Right lobe of liver (tissue), 6 donors: Measurements from ENCODE around the gene SCLT1. TPM values are rescaled to one million over a fixed set of nuclear protein-coding genes. Genes with fewer than 3 reads are reported as not detected.

Source experiments
- ATAC-seq, 4 donors: fragments of 200-7000 bp; cut with Tn5 transposase; one replicate each; pipeline ENCODE4 v1.9.1; 2020; ENCODE audit warnings: mild to moderate bottlenecking in 4 of 4, moderate library complexity in 4 of 4
- DNase-seq, 3 donors: peaks; one replicate each; pipeline ENCODE4 v3.0.0-alpha.2; 2020
- H3K27ac ChIP-seq, 3 donors: fragments of 200-600 bp; one replicate each; pipeline ENCODE4 v1.8.0; 2022
- H3K27me3 ChIP-seq, 2 donors: fragments of 200-600 bp; one replicate each; pipeline ENCODE4 v1.8.0; 2022
- H3K36me3 ChIP-seq, 4 donors: fragments of 200-600 bp; sonication (generic) in 1 of 4; one replicate each; pipeline versions ENCODE4 v1.5.1 to v1.8.0; 2017 to 2022; ENCODE audit warnings: control low read depth in 1 of 4
- H3K4me1 ChIP-seq, 4 donors: fragments of 200-600 bp; sonication (generic) in 1 of 4; one replicate each; pipeline versions ENCODE4 v1.5.1 to v1.8.0; 2017 to 2022; ENCODE audit warnings: control low read depth in 1 of 4
- H3K4me3 ChIP-seq, 3 donors: fragments of 200-600 bp; one replicate each; pipeline ENCODE4 v1.8.0; 2022
- H3K9me3 ChIP-seq, 4 donors: fragments of 200-600 bp; sonication (generic) in 1 of 4; one replicate each; pipeline versions ENCODE4 v1.5.1 to v1.8.0; 2017 to 2022; ENCODE audit warnings: control low read depth in 1 of 4
- CTCF ChIP-seq, 4 donors: fragments of 200-600 bp in 3 of 4; fragments of 450-650 bp in 1 of 4; IDR thresholded peaks; one replicate each; pipeline versions ENCODE4 v1.5.1 to v1.8.0; 2016 to 2022; ENCODE audit warnings: antibody characterized with exemption in 4 of 4, mild to moderate bottlenecking in 2 of 4
- POLR2A ChIP-seq: fragments of 450-650 bp; IDR thresholded peaks from one replicate; pipeline ENCODE4 v1.6.1; 2017; ENCODE audit warnings: antibody characterized with exemption, mild to moderate bottlenecking
- WGBS: methylation state at CpG from one replicate; pipeline ENCODE4 v1.1.6; 2018; ENCODE audit warnings: low coverage, low lambda C conversion rate; ENCODE audit not compliant: insufficient coverage; ENCODE audit errors: missing lambda C conversion rate; 5-methylcytosine and 5-hydroxymethylcytosine counted together
- intact Hi-C, 2 donors: fragments of 100-400 bp; cut with DNase I; formaldehyde crosslinking; loops; one replicate each; pipeline versions ENCODE4 v1.11.2 to v1.14.1; 2022
- total RNA-seq, 6 experiments: library from RNA; depleted of rRNA in 2 of 6; stranded (reverse); fragments of >200 nt in 2 of 6; fragmentation: NEBNext Ultra II Directional in 3 of 6; extraction: Animal tissue kit (Norgen Biotek cat#: 25700) in 3 of 6; gene quantifications; one replicate each; pipeline versions ENCODE4 v1.1.0 to v1.2.4, GENCODE V29; 2016 to 2023
- donor health status: DM: no; HTN: yes; CAD: no.
- donor health status: DM: no; HTN: no; CAD: no.
- donor health status: DM: no; HTN: no; CAD: no.
- donor health status: DM: no; HTN: yes; CAD: no.
- donor health status: DM: no; HTN: yes; CAD: no.

The SCLT1 gene
- total RNA-seq, 6 experiments from 2014 or later, result 2.3 to 5.3 (median 3.7) TPM

- ATAC-seq (no peak), DNase-seq (no peak)
- WGBS, result 55% methylated on average over 1 of the region's 1 CpG
- Histone ChIP-seq H3K36me3 (no peaks in the 10 kb centered on the region), H3K4me1 (no peaks in the 10 kb centered on the region), H3K27me3 (no peaks in the 10 kb centered on the region), H3K27ac (no peak overlapping the region), H3K4me3 (no peak overlapping the region), H3K9me3 (no peaks in the 10 kb centered on the region)
- intact Hi-C loops, result no loop called here
- TF ChIP-seq CTCF (IDR thresholded peaks at IDR 0.05), result no peak
- no peak for TF ChIP-seq POLR2A
Observed at GRCh38 chr4:128906581-128906980, 186.8 kb downstream of the SCLT1 start.

GRCh38 chr4:128904821-128905220 lies 188.5 kb downstream of the SCLT1 start:
- Histone ChIP-seq H3K4me1 (no peaks in the 10 kb centered on the region), H3K4me3 (no peak overlapping the region), H3K9me3 (no peaks in the 10 kb centered on the region), H3K27me3 (no peaks in the 10 kb centered on the region), H3K36me3 (no peaks in the 10 kb centered on the region), H3K27ac (no peak overlapping the region)
- DNase-seq (no peak), ATAC-seq (no peak)
- intact Hi-C loops, result no loop called here
- 88% methylated on average over 3 of the region's 3 CpGs for WGBS
- TF ChIP-seq POLR2A (no peak), CTCF (IDR thresholded peaks at IDR 0.05) (no peak)

GRCh38 chr4:128880662-128881061 lies 212.7 kb downstream of the SCLT1 start:
- WGBS, result 72% methylated on average over 4 of the region's 4 CpGs
- no peaks in the 10 kb centered on the region for H3K4me1 ChIP-seq
- intact Hi-C loops, result no loop called here
- no peak overlapping the region for H3K27ac ChIP-seq
- no peaks in the 10 kb centered on the region for H3K9me3 ChIP-seq
- TF ChIP-seq POLR2A (no peak), CTCF (IDR thresholded peaks at IDR 0.05) (no peak)
- no peaks in the 10 kb centered on the region for H3K36me3 ChIP-seq
- no peak overlapping the region for H3K4me3 ChIP-seq
- no peak for DNase-seq
- ATAC-seq, result no peak
- no peaks in the 10 kb centered on the region for H3K27me3 ChIP-seq

GRCh38 chr4:128879971-128880370 lies 213.4 kb downstream of the SCLT1 start:
- Histone ChIP-seq H3K27me3 (no peaks in the 10 kb centered on the region), H3K9me3 (no peaks in the 10 kb centered on the region), H3K36me3 (no peaks in the 10 kb centered on the region), H3K4me3 (no peak overlapping the region), H3K27ac (no peak overlapping the region), H3K4me1 (no peaks in the 10 kb centered on the region)
- TF ChIP-seq POLR2A (no peak), CTCF (IDR thresholded peaks at IDR 0.05) (no peak)
- intact Hi-C loops, result no loop called here
- DNase-seq (no peak), ATAC-seq (no peak)
- WGBS, result 58% methylated on average over 2 of the region's 2 CpGs

- WGBS, result 55% methylated on average over 2 of the region's 2 CpGs
- no peak overlapping the region for H3K4me3 ChIP-seq
- H3K27ac ChIP-seq, result no peak overlapping the region
- ATAC-seq (no peak), DNase-seq (no peak)
- no peaks in the 10 kb centered on the region for H3K4me1 ChIP-seq
- H3K9me3 ChIP-seq, result no peaks in the 10 kb centered on the region
- intact Hi-C loops, result no loop called here
- TF ChIP-seq CTCF (IDR thresholded peaks at IDR 0.05) (no peak), POLR2A (no peak)
- H3K36me3 ChIP-seq, result no peaks in the 10 kb centered on the region
- H3K27me3 ChIP-seq, result no peaks in the 10 kb centered on the region
Observed at GRCh38 chr4:128879283-128879682, 214.1 kb downstream of the SCLT1 start.
